Gastroesophageal sphincter (tissue), 4 donors: ENCODE results near the gene C9orf153. TPM values are rescaled to one million over a fixed set of nuclear protein-coding genes. Genes with fewer than 3 reads are reported as not detected.
"Not testable (repeated sequence)": the region's sequence is repeated elsewhere in the genome, so short reads cannot be mapped to it uniquely, and the experiment has no call there.

Source experiments
- ATAC-seq: fragments of 150-250 bp; one replicate; pipeline ENCODE4 v1.9.1; 2016; ENCODE audit warnings: mild to moderate bottlenecking, moderate library complexity
- H3K27ac ChIP-seq, 4 donors: fragments of 200-600 bp; sonication (generic) in 3 of 4; 1 replicate in 3 of 4; 2 replicates in 1 of 4; pipeline ENCODE4 v1.5.1; 2016 to 2019
- H3K27me3 ChIP-seq: fragments of 200-600 bp; sonication (generic); one replicate; pipeline ENCODE4 v1.5.1; 2019
- H3K36me3 ChIP-seq, 2 donors: fragments of 200-600 bp; sonication (generic); one replicate each; pipeline ENCODE4 v1.5.1; 2019; ENCODE audit warnings: control low read depth in 1 of 2
- H3K4me1 ChIP-seq, 3 donors: fragments of 200-600 bp; sonication (generic); 1 replicate in 2 of 3; 2 replicates in 1 of 3; pipeline ENCODE4 v1.5.1; 2016 to 2019; ENCODE audit warnings: control low read depth in 2 of 3
- H3K4me3 ChIP-seq, 2 donors: fragments of 200-600 bp; sonication (generic); one replicate each; pipeline ENCODE4 v1.5.1; 2019; ENCODE audit warnings: mild to moderate bottlenecking in 1 of 2, moderate library complexity in 1 of 2
- H3K9me3 ChIP-seq, 3 donors: fragments of 200-600 bp; sonication (generic); one replicate each; pipeline ENCODE4 v1.5.1; 2017 to 2019; ENCODE audit warnings: control low read depth in 2 of 3
- CTCF ChIP-seq, 4 experiments: fragments of 200-600 bp in 2 of 4; fragments of 450-650 bp in 2 of 4; sonication (generic) in 1 of 4; IDR thresholded peaks; one replicate each; pipeline ENCODE4 v1.5.1; 2017 to 2019; ENCODE audit warnings: antibody characterized with exemption in 4 of 4, mild to moderate bottlenecking in 2 of 4, moderate library complexity in 2 of 4
- EP300 ChIP-seq: sonication (generic); formaldehyde crosslinking; IDR thresholded peaks from one replicate; pipeline ENCODE4 v1.6.1; 2017; ENCODE audit warnings: antibody characterized with exemption, mild to moderate bottlenecking
- POLR2A ChIP-seq, 2 donors: fragments of 450-650 bp; IDR thresholded peaks; one replicate each; pipeline ENCODE4 v1.6.1; 2017; ENCODE audit warnings: antibody characterized with exemption in 2 of 2, mild to moderate bottlenecking in 2 of 2, moderate library complexity in 1 of 2
- POLR2AphosphoS5 ChIP-seq: sonication (generic); formaldehyde crosslinking; IDR thresholded peaks from one replicate; pipeline ENCODE4 v1.6.1; 2017; ENCODE audit warnings: antibody characterized with exemption
- WGBS, 2 donors: methylation state at CpG; one replicate each; pipeline ENCODE4 v1.1.5; 2018; ENCODE audit warnings: low coverage in 1 of 2; 5-methylcytosine and 5-hydroxymethylcytosine counted together
- total RNA-seq, 4 donors: library from RNA; depleted of rRNA; stranded (reverse); fragments of >200 nt; gene quantifications; one replicate each; pipeline ENCODE4 v1.1.0, GENCODE V29; 2016

C9orf153 gene
- total RNA-seq, 4 donors from 2014 or later, result 0.31 to 0.54 (median 0.47) TPM; not detected in 1

GRCh38 chr9:86300701-86301100 lies 41.2 kb upstream of the C9orf153 start:
- Histone ChIP-seq H3K4me1 (no peaks in the 10 kb centered on the region), H3K36me3 (peaks cover 11 to 100% of the 10 kb centered on the region in 2 donors), H3K27ac (no peak overlapping the region), H3K4me3 (no peak overlapping the region), H3K9me3 (no peaks in the 10 kb centered on the region), H3K27me3 (no peaks in the 10 kb centered on the region)
- TF ChIP-seq POLR2AphosphoS5 (no peak), EP300 (no peak), POLR2A (IDR thresholded peaks at IDR 0.05) (no peak), CTCF (IDR thresholded peaks at IDR 0.05) (no peak)
- no peak for ATAC-seq
- 96 to 100% methylated on average over 1 to 2 of the region's 2 CpGs for WGBS, 2 donors

GRCh38 chr9:86298873-86299272 lies 39.4 kb upstream of the C9orf153 start:
- ATAC-seq, result no peak
- Histone ChIP-seq H3K9me3 (no peaks in the 10 kb centered on the region), H3K27me3 (no peaks in the 10 kb centered on the region), H3K4me1 (no peaks in the 10 kb centered on the region), H3K27ac (no peak overlapping the region), H3K4me3 (no peak overlapping the region), H3K36me3 (peaks cover 11 to 84% of the 10 kb centered on the region in 2 donors)
- TF ChIP-seq EP300 (no peak), POLR2AphosphoS5 (no peak), POLR2A (IDR thresholded peaks at IDR 0.05) (no peak), CTCF (IDR thresholded peaks at IDR 0.05) (no peak)
- WGBS, 2 donors, result 86 to 95% methylated on average over 5 to 11 of the region's 11 CpGs

GRCh38 chr9:86290341-86290740 lies 30.9 kb upstream of the C9orf153 start:
- peaks cover 0 to 35% of the 10 kb centered on the region in 2 donors for H3K36me3 ChIP-seq
- H3K27ac ChIP-seq, H3K4me1 ChIP-seq, H3K4me3 ChIP-seq, H3K9me3 ChIP-seq, ATAC-seq, H3K27me3 ChIP-seq: not testable (repeated sequence)
- WGBS, 2 donors, result 92 to 94% methylated on average over 3 to 4 of the region's 6 CpGs

- Histone ChIP-seq H3K36me3 (peaks cover 0 to 31% of the 10 kb centered on the region in 2 donors), H3K27ac (no peak overlapping the region), H3K4me3 (no peak overlapping the region), H3K9me3 (no peaks in the 10 kb centered on the region), H3K4me1 (no peaks in the 10 kb centered on the region), H3K27me3 (no peaks in the 10 kb centered on the region)
- TF ChIP-seq POLR2A (IDR thresholded peaks at IDR 0.05) (no peak), EP300 (no peak), POLR2AphosphoS5 (no peak), CTCF (IDR thresholded peaks at IDR 0.05) (no peak)
- WGBS, 2 donors, result 82 to 89% methylated on average over 6 of the region's 6 CpGs
- ATAC-seq, result no peak
Observed at GRCh38 chr9:86288499-86289198, 29.2 kb upstream of the C9orf153 start.

GRCh38 chr9:86287013-86287412 lies 27.6 kb upstream of the C9orf153 start:
- no peak for TF ChIP-seq POLR2AphosphoS5
- H3K4me1 ChIP-seq, result peaks cover 0 to 9% (median 3%) of the 10 kb centered on the region in 3 donors
- no peaks in the 10 kb centered on the region for H3K27me3 ChIP-seq
- ATAC-seq, result no peak
- 48 to 65% methylated on average over 5 to 7 of the region's 7 CpGs for WGBS, 2 donors
- no peaks in the 10 kb centered on the region for H3K9me3 ChIP-seq
- H3K27ac ChIP-seq, result no peak overlapping the region
- no peak overlapping the region for H3K4me3 ChIP-seq
- H3K36me3 ChIP-seq, result peaks cover 0 to 19% of the 10 kb centered on the region in 2 donors

GRCh38 chr9:86286278-86286677 lies 26.8 kb upstream of the C9orf153 start:
- no peak for ATAC-seq
- Histone ChIP-seq H3K4me1 (peaks cover 0 to 13% (median 3%) of the 10 kb centered on the region in 3 donors), H3K9me3 (no peaks in the 10 kb centered on the region), H3K4me3 (no peak overlapping the region), H3K36me3 (peaks cover 0 to 17% of the 10 kb centered on the region in 2 donors), H3K27me3 (no peaks in the 10 kb centered on the region), H3K27ac (no peak overlapping the region)
- TF ChIP-seq POLR2AphosphoS5 (no peak), POLR2A (IDR thresholded peaks at IDR 0.05) (no peak), EP300 (no peak)
- 48 to 63% methylated on average over 3 of the region's 3 CpGs for WGBS, 2 donors
